DOHH2 (cell line): Measurements from ENCODE around the gene PPIL1.

ENCODE experiments used
- H3F3A ChIP-seq: fragments of 200-600 bp; sonication (generic), shearing (Covaris generic); 2 replicates; pipeline ENCODE4 v1.6.0; 2016; ENCODE audit warnings: antibody characterized with exemption, mild to moderate bottlenecking; ENCODE audit not compliant: control insufficient read depth, insufficient read depth
- H3K27ac ChIP-seq: fragments of 200-600 bp; sonication (generic); 2 replicates; pipeline ENCODE4 v1.5.1; 2014; ENCODE audit warnings: low read depth, mild to moderate bottlenecking, low read length, moderate library complexity
- H3K27me3 ChIP-seq: fragments of 200-600 bp; sonication (generic); 2 replicates; pipeline ENCODE4 v1.6.1; 2014; ENCODE audit warnings: mild to moderate bottlenecking, low read length, mixed read lengths; ENCODE audit not compliant: control insufficient read depth
- H3K36me3 ChIP-seq: fragments of 200-600 bp; sonication (generic); 2 replicates; pipeline ENCODE4 v1.6.1; 2014; ENCODE audit warnings: mild to moderate bottlenecking, low read length, moderate library complexity, mixed read lengths; ENCODE audit not compliant: control insufficient read depth
- H3K4me1 ChIP-seq: fragments of 200-600 bp; sonication (generic); 2 replicates; pipeline ENCODE4 v1.6.1; 2014; ENCODE audit warnings: mild to moderate bottlenecking, low read length, mixed read lengths; ENCODE audit not compliant: control insufficient read depth
- H3K4me2 ChIP-seq: fragments of 200-600 bp; sonication (generic); 2 replicates; pipeline ENCODE4 v1.6.0; 2014; ENCODE audit warnings: mild to moderate bottlenecking, low read length, moderate library complexity
- H3K4me3 ChIP-seq: fragments of 200-600 bp; sonication (generic); 2 replicates; pipeline ENCODE4 v1.5.1; 2014; ENCODE audit warnings: mild to moderate bottlenecking, low read length, mixed read lengths
- H3K79me2 ChIP-seq: fragments of 200-600 bp; sonication (generic); 2 replicates; pipeline ENCODE4 v1.6.1; 2014; ENCODE audit warnings: mild to moderate bottlenecking, low read length, mixed read lengths; ENCODE audit not compliant: control insufficient read depth
- H3K9me2 ChIP-seq: fragments of 200-600 bp; sonication (generic); replicated peaks from 2 replicates; pipeline ENCODE4 v1.6.1; 2014; ENCODE audit warnings: mild to moderate bottlenecking, low read length, mixed read lengths; ENCODE audit not compliant: control insufficient read depth
- H3K9me3 ChIP-seq: fragments of 200-600 bp; sonication (generic); 2 replicates; pipeline ENCODE4 v1.6.1; 2014; ENCODE audit warnings: antibody characterized with exemption, low read length, mixed read lengths; ENCODE audit not compliant: control insufficient read depth, insufficient read depth
- H4K20me1 ChIP-seq: fragments of 200-600 bp; sonication (generic); 2 replicates; pipeline ENCODE4 v1.6.0; 2014; ENCODE audit warnings: low read depth, mild to moderate bottlenecking, antibody characterized with exemption, low read length, moderate library complexity; ENCODE audit not compliant: control insufficient read depth, insufficient read depth
- CTCF ChIP-seq: fragments of 200-600 bp; sonication (generic); IDR thresholded peaks from one replicate; pipeline ENCODE4 v1.5.1; 2014; ENCODE audit warnings: antibody characterized with exemption, mild to moderate bottlenecking, low read depth, low read length; ENCODE audit not compliant: poor library complexity, severe bottlenecking
- EZH2phosphoT487 ChIP-seq: fragments of 200-600 bp; sonication (generic); IDR thresholded peaks from 2 replicates; pipeline ENCODE4 v1.6.1; 2017; ENCODE audit warnings: borderline replicate concordance, mild to moderate bottlenecking, antibody characterized with exemption, low read length, moderate library complexity, mixed read lengths

Gene PPIL1

GRCh38 chr6:36840432-36841403, 33.9 kb downstream of the PPIL1 start:
- peaks cover 42% of the 10 kb centered on the region for H3K27me3 ChIP-seq
- peak overlapping the region; percentile 48 for H3K4me3 ChIP-seq
- H3K9me3 ChIP-seq: no peaks in the 10 kb centered on the region

DNA sequence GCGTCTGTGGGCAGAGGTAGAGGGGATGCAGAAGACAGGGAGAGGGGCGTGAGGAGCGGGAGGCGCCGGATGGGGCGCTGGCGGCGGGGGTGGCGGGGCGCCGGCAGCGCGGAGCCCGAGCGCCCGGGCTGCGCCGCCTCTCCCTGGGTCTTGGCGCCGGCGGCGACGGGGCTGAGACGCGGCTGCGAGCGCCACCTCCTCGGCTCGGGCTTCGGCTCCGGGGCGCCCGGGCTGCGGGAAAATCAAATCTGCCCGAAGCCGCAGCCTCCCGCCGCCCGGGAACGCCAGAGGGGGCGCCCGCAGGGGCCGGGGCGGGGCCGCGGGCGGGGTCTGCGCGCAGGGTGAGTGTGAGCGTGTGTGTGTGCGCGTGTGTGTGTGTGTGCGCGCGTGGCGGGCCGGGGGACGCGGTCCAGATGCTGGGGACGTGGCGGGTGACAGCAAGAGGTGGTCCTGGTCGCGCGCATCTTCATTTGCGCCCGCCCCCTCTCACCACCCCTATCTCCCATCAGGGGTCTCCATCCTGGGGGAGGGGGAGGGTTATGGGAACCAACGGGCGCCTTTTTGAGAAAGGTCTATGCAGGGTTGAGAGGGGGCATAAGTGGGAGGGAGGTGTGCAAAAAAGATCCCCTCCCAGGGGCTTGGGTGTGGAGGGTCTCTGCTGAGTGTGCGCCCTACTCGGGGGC, 34.7 kb downstream of the PPIL1 start:
- Histone ChIP-seq H3K79me2 (no peaks in the 10 kb centered on the region), H3F3A (no peaks in the 10 kb centered on the region), H3K9me3 (no peaks in the 10 kb centered on the region), H3K27ac (no peak overlapping the region), H3K4me2 (peak overlapping the region; percentile 65), H3K4me1 (peaks cover 4% of the 10 kb centered on the region; the same call in 1 of the 2 replicates), H3K27me3 (peaks cover 47% of the 10 kb centered on the region), H4K20me1 (no peaks in the 10 kb centered on the region), H3K4me3 (peak overlapping the region; percentile 48), H3K9me2 (no peaks in the 10 kb centered on the region), H3K36me3 (no peaks in the 10 kb centered on the region)
- TF ChIP-seq CTCF (peak; percentile 31), EZH2phosphoT487 (no peak)

More at GRCh38 chr6:36840432-36841403, 33.9 kb downstream of the PPIL1 start:
- Histone ChIP-seq H3K36me3 (no peaks in the 10 kb centered on the region), H3K9me2 (no peaks in the 10 kb centered on the region), H3K79me2 (no peaks in the 10 kb centered on the region), H3K4me1 (peaks cover 4% of the 10 kb centered on the region; the same call in 1 of the 2 replicates), H3F3A (no peaks in the 10 kb centered on the region), H3K4me2 (peak overlapping the region; percentile 65), H4K20me1 (no peaks in the 10 kb centered on the region), H3K27ac (no peak overlapping the region)
- no peak for TF ChIP-seq CTCF
- TF ChIP-seq EZH2phosphoT487: no peak

DNA sequence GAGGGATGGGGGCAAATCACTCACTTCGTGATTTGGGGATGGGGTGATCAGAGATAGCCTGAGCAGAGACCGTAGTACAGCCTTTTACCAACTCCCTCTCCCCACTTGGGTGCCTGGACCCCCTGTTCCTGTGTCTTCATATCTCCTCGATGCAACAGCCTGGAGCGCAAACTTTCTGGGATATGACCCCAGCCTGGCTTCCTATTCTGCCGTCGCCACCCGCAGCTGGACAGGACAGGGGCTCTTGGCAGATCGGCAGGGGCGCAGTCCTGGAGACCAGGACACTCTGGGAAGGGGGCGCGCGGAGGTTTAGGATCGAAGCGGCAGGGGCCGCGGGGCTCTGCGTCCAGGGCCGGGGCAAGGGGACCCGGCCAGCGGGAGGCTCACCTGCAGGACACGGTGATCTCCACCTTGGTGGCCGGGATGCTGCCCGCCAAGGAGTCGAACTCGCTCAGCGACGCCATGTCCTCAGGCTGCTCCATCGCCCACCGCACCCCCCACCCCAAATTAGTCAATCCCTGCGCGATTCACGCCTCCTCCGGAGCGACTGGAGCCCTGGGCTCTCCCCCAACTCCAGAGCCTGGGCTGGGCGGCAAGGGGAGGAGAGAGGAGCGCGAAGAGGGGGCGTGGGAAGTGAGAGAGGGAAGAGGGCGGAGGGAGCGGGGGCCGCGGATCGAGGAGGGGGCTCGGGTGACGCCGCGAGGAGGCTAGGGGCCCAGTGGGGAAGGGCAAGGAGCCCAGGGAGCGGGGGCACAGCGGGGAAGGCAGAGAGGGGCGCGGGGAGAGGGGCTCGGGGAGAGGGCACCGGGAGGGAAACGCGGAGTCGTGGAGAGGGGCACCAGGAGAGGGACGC, 35.5 kb downstream of the PPIL1 start, which contains the start of gene CPNE5:
Gene CPNE5 (minus strand): TSS at position 549 of the 853 bp plus-strand sequence. CDS start 67 bp downstream, at position 482.
- Histone ChIP-seq H3K4me2 (peak within 1 kb of the TSS; percentile 65), H3K9me3 (no peaks in the 10 kb centered on the region), H3K4me3 (peak within 1 kb of the TSS; percentile 48), H3F3A (no peaks in the 10 kb centered on the region), H3K36me3 (no peaks in the 10 kb centered on the region), H3K27me3 (peaks cover 49% of the 10 kb centered on the region), H3K27ac (no peak within 1 kb of the TSS), H4K20me1 (no peaks in the 10 kb centered on the region), H3K79me2 (no peaks in the 10 kb centered on the region), H3K4me1 (peaks cover 4% of the 10 kb centered on the region; the same call in 1 of the 2 replicates), H3K9me2 (no peaks in the 10 kb centered on the region)
- TF ChIP-seq CTCF (no peak), EZH2phosphoT487 (no peak)
